CD4-positive, alpha-beta T cell treated with Interleukin-6 for 4 hours (primary cell): ENCODE results near the gene IST1.
"Not testable (repeated sequence)": the region's sequence is repeated elsewhere in the genome, so short reads cannot be mapped to it uniquely, and the experiment has no call there.

Experiments used
- DNase-seq: peaks from one replicate; pipeline ENCODE4 v3.0.0-alpha.2; 2020; ENCODE audit warnings: mixed read lengths

The IST1 gene

GRCh38 chr16:71882505-71883167 is 12.7 kb upstream of the IST1 start:
- DNase-seq, result peak; percentile 80

DNA sequence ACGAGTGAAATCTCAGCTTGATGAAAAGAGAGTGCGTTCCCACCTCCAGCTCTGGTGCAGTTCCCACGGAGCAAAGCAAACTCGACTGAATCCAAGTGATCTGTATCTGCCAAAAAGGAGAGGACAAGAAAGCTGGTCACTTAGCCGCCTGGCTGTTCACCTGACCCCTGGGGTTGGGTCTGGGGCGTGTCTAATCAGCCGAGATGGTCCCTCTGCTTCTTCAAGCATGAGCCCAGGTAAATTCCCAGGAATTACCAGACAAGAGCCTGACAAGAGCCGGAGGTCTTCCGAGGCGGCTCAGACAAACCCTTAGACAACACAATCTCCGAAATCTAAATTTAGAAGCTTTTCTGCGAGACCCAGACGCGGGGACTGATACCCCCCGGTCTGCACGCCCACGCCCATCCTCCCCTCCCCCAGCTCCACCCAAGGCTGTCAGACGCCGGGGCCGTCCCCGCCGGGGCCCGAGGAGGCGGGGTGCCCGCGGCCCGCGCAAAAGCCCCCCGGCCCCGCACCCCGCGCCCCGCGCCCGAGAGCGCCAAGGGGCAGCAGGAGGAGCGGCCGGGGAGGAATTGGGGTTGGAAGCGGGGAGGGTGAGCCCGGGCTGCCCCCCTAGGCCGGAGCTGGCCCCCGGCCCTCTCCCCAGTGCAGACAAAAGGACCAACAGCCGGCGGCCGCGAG is 12.0 kb upstream of the IST1 start:
- peak; percentile 59 for DNase-seq

- DNase-seq, result peak; percentile 73
Measured at GRCh38 chr16:71883849-71884638, 11.3 kb upstream of the IST1 start, which contains the start of gene ZNF821. Gene ZNF821 (minus strand): TSS chr16:71884182. CDS start chr16:71879946, 4,236 bp downstream.

GRCh38 chr16:71885261-71885650 is 10.1 kb upstream of the IST1 start:
- no peak for DNase-seq

DNA sequence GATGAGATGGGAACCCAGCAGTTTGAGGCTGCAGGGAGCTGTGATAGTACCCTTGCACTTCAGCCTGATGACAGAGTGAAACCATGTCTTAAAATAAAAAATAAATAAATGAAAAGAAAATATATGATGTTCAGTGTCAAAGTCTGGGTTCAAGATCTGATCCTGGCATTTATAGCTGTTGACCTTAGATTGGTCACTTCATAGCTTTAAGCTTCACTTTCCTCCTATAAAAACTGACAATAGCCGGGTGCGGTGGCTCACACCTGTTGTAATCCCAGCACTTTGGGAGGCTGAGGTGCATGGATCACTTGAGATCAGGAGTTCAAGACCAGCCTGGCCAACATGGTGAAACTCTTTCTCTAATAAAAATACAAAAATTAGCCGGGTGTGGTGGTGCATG is 6.2 kb upstream of the IST1 start:
- no peak for DNase-seq

- no peak for DNase-seq
Measured at GRCh38 chr16:71893888-71894228, 1.5 kb upstream of the IST1 start.

DNA sequence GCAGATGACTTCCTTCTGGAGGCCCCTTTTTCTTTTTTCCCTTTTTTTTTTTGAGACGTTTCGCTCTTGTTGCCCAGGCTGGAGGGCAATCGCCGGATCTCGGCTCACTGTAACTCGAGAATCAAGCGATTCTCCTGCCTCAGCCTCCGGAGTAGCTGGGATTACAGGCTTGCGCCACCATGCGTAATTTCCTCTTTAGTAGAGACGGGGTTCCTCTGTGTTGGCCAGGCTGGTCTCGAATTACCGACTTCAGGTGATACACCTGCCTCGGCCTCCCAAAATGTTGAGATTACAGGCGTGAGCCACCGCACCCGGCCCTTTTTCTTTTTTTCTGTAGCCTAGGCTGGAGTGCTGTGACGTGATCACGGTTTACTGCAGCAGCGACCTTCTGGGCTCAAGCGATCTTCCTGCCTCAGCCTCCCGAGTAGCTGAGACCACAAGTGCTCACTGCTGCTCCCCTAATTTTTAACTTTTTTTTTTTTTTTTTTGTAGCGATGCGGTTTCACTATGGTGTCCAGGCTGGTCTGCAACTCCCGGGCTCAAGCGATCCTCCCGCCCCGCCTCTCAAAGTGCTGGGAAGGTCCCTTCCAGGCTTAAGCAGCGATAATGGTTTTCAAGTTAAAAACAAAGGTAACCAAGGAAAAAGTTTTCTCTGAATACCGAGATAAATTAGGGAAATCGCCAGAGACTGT is 956 bp upstream of the IST1 start:
- peak; percentile 54 for DNase-seq

DNA sequence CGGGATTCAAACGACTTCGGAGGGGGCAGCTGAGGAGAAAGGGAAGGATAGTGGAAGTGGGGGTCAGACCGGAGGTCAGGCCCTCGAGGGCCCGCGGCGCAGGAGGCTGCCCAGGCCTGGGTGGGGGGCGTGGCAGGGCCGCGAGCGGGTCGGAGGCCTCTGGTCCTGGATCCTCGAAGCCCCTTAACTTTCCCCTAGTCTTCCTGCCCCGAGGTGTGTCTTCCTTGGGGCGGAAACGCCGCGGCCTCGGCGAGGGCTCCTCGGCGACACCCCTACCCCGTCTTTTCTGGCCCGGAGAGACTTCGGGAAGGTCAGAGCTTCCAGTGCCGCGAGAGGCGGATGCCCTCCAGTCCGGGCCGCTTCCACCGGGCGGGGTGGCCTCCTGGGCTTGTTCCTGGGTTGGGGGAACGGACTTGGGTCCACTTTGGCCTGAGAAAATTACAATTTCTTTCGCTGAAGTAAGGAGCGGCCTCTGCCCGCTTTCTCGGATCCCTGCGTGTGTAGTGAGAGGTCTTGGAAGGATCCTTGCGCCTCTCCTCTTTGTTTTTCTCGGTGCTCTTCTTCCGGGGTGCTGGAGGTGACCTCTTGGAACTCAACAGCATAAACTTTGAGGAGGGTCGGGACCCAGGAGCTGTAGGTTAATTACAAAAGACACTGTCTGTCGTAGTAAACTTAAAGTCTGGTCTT is 491 bp downstream of the IST1 start:
- DNase-seq, result peak; percentile 48

DNA sequence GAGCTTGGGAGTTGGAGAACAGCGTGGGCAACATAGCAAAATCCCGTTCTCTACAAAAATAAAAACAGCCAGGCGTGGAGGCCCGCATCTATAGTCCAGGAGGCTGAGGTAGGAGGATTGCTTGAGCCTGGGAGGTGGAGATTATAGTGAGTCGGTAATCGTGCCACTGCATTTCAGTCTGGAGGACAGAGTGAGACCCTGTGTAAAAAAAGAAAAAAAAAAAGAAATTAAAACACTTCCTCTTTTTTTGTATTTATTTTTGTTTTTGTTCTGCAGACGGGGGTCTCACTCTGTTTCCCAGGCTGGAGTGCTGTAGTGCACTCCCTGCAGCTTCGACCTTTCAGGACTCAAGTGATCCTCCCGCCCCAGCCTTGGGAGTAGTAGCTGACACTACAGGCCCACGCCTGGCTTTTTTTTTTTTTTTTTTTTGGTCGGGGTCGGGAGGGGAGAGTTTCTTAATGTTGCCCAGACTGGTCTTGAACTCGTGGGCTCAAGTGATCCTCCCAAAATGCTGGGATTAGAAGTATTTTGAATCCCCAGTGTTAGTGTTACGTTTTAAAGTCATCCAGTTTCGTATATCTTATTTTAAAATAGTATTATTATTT is 1.5 kb downstream of the IST1 start:
- DNase-seq, result no peak

- no peak for DNase-seq
Measured at GRCh38 chr16:71899171-71899570, 3.8 kb downstream of the IST1 start.

- DNase-seq, result no peak
Measured at GRCh38 chr16:71902656-71903365, 7.5 kb downstream of the IST1 start.

DNA sequence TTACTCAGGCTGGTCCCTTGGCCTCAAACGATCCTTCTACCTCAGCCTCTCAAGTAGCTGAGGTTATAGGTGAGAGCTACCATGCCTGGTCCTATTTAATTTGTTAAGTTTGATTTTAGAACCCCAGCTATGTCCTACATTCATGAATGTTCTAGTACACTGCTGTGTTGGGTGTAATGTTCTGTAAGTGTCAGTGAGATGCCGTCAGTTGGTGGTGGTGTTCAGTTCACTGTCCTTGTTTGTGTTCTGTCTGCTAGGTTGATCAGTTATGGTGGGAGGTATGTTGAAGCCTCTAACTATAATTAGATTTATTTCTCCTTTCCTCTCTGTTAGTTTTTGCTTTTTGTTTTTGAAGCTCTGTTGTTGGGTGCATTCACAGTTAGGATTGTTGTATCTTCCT is 8.3 kb downstream of the IST1 start:
- DNase-seq, result no peak

GRCh38 chr16:71904239-71904638 is 8.9 kb downstream of the IST1 start:
- no peak for DNase-seq

DNA sequence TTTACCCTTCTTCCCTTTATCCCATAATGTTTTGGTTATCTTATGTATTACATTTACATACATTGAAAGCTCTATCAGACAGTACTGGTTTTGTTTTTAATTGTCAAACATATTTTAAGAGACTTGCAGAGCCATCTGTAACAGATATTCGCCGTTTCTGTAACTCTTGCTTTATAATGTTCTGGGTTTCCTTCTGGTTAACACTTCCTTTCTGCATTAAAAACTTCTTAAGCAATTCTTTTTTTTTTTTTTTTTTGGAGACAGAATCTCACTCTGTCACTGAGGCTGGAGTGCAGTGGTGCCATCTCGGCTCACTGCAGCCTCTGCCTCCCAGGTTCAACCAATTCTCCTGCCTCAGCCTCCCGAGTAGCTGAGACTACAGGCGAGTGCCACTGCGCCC is 10.4 kb downstream of the IST1 start:
- DNase-seq, result not testable (repeated sequence)

DNA sequence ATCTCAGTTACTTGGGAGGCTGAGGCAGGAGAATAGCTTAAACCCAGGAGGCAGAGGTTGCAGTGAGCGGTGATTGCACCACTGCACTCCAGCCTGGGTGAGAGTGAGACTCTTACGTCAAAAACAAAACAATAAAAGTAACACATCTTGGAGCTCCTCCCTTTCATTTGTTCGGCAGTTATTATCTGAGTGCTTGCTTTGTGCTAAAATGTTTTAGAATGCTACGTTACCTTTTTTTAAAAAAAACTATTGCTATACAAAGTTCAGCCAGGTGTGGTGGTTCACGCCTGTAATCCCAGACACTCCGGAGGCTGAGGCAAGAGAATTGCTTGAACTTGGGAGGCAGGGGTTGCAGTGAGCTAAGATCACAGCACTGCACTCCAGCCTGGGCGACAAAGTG is 15.8 kb downstream of the IST1 start:
- DNase-seq, result no peak

- no peak for DNase-seq
Measured at GRCh38 chr16:71912534-71913275, 17.4 kb downstream of the IST1 start.

DNA sequence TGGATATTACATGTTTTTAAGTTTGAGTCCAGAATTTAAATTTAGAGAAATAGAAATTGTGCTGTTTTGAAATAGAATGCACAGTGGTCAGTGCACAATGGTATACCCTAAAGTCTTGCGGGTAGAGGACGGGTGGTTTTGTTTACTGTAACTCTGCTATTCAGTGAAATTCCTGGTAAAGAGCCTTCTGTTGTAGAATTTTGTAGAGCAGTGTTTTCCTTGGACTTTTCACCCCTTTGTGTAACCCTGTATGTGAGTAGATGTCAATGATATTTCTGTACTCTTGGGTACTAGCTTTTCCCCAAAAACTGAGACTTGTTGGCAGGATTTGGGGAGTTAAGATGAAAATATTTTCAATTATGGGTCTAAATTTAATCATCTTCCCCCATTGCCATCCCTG is 19.5 kb downstream of the IST1 start:
- DNase-seq, result no peak

- no peak for DNase-seq
Measured at GRCh38 chr16:71915350-71915749, 20.0 kb downstream of the IST1 start.

- no peak for DNase-seq
Measured at GRCh38 chr16:71916397-71916920, 21.1 kb downstream of the IST1 start.

- no peak for DNase-seq
Measured at GRCh38 chr16:71917900-71918299, 22.6 kb downstream of the IST1 start.

DNA sequence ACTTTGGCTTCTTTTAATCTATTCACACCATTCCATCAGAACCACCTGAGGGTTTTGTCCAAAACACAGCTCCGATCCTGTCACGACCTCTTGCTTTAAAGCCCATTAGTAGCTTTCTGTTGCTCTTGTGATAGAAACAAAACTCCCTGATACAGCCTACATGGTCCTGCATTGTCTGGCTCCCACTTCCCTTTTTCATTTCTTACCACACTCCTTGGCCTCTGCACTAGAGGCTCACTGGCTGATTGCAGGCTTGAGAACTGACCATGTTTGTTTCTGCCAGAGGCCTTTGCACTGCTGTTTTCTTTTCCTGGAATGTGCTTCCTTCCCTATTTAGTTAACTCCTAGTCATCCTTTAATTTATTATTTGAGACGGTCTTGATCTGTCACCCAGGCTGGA is 23.7 kb downstream of the IST1 start:
- DNase-seq, result no peak
